Loucy (cell line): ENCODE results near the gene AATK.

Experiments used
- H2AFZ ChIP-seq: fragments of 200-600 bp; sonication (generic); 2 replicates; pipeline ENCODE4 v1.6.0; 2016; ENCODE audit warnings: antibody characterized with exemption, mild to moderate bottlenecking, low read length, moderate library complexity
- H3F3A ChIP-seq: fragments of 200-600 bp; 2 replicates; pipeline ENCODE4 v1.6.0; 2016; ENCODE audit warnings: antibody characterized with exemption, low read depth, mild to moderate bottlenecking
- H3K27me3 ChIP-seq: fragments of 200-600 bp; sonication (generic); 2 replicates; pipeline ENCODE4 v1.6.1; 2014; ENCODE audit warnings: low read length, mild to moderate bottlenecking; ENCODE audit not compliant: insufficient read depth, poor library complexity, severe bottlenecking
- H3K36me3 ChIP-seq: fragments of 200-600 bp; sonication (generic); 2 replicates; pipeline ENCODE4 v1.6.1; 2016; ENCODE audit warnings: low read length; ENCODE audit not compliant: insufficient read depth
- H3K4me1 ChIP-seq: fragments of 200-600 bp; sonication (generic); 2 replicates; pipeline ENCODE4 v1.5.1; 2014; ENCODE audit warnings: low read length, mild to moderate bottlenecking; ENCODE audit not compliant: insufficient read depth, poor library complexity, severe bottlenecking
- H3K4me2 ChIP-seq: fragments of 200-600 bp; sonication (generic); 2 replicates; pipeline ENCODE4 v1.6.0; 2014; ENCODE audit warnings: antibody characterized with exemption, low read length, low read depth, mild to moderate bottlenecking; ENCODE audit not compliant: poor library complexity, severe bottlenecking
- H3K4me3 ChIP-seq: fragments of 200-600 bp; sonication (generic); 2 replicates; pipeline ENCODE4 v1.5.1; 2014; ENCODE audit warnings: low read length, mild to moderate bottlenecking, mixed read lengths; ENCODE audit not compliant: poor library complexity, severe bottlenecking
- H3K79me2 ChIP-seq: fragments of 200-600 bp; sonication (generic); 2 replicates; pipeline ENCODE4 v1.6.1; 2014; ENCODE audit warnings: low read length; ENCODE audit not compliant: insufficient read depth
- H3K9ac ChIP-seq: fragments of 200-600 bp; sonication (generic); 2 replicates; pipeline ENCODE4 v1.6.0; 2014; ENCODE audit warnings: mild to moderate bottlenecking, low read depth, low read length, moderate library complexity; ENCODE audit not compliant: poor library complexity, severe bottlenecking
- H3K9me2 ChIP-seq: fragments of 200-600 bp; sonication (generic); replicated peaks from 2 replicates; pipeline ENCODE4 v1.6.1; 2016; ENCODE audit warnings: low read depth, low read length, mixed read lengths
- H3K9me3 ChIP-seq: fragments of 200-600 bp; sonication (generic); 2 replicates; pipeline ENCODE4 v1.6.1; 2014; ENCODE audit warnings: mild to moderate bottlenecking, antibody characterized with exemption, low read length, low read depth; ENCODE audit not compliant: insufficient read depth
- H4K20me1 ChIP-seq: fragments of 200-600 bp; sonication (generic); 2 replicates; pipeline ENCODE4 v1.6.0; 2014; ENCODE audit warnings: antibody characterized with exemption, low read length, mild to moderate bottlenecking; ENCODE audit not compliant: insufficient read depth, poor library complexity, severe bottlenecking
- CTCF ChIP-seq: fragments of 200-600 bp; sonication (generic); conservative IDR thresholded peaks from 2 replicates; pipeline ENCODE4 v1.5.1; 2014; ENCODE audit warnings: mild to moderate bottlenecking, antibody characterized with exemption, low read length
- EZH2phosphoT487 ChIP-seq: fragments of 200-600 bp; IDR thresholded peaks from 2 replicates; pipeline ENCODE4 v1.6.1; 2018; ENCODE audit warnings: antibody characterized with exemption, mild to moderate bottlenecking, moderate library complexity, borderline replicate concordance

AATK gene

GRCh38 chr17:81208651-81209050 is 42.6 kb upstream of the AATK start:
- TF ChIP-seq EZH2phosphoT487 (no peak), CTCF (no peak)

GRCh38 chr17:81207610-81208581 is 41.9 kb upstream of the AATK start:
- H3K4me1 ChIP-seq: no peaks in the 10 kb centered on the region
- no peak for TF ChIP-seq CTCF
- TF ChIP-seq EZH2phosphoT487: no peak
- H3K4me3 ChIP-seq: no peak overlapping the region
- H3F3A ChIP-seq: no peaks in the 10 kb centered on the region
- no peaks in the 10 kb centered on the region for H3K9me2 ChIP-seq
- H3K9me3 ChIP-seq: no peaks in the 10 kb centered on the region
- H3K27me3 ChIP-seq: no peaks in the 10 kb centered on the region
- no peak overlapping the region for H3K9ac ChIP-seq
- H2AFZ ChIP-seq: no peak overlapping the region
- peaks cover 5% of the 10 kb centered on the region; the same call in 1 of the 2 replicates for H3K79me2 ChIP-seq
- H4K20me1 ChIP-seq: no peaks in the 10 kb centered on the region
- H3K4me2 ChIP-seq: no peak overlapping the region
- peaks cover 28% of the 10 kb centered on the region; the same call in 1 of the 2 replicates for H3K36me3 ChIP-seq

More at GRCh38 chr17:81208651-81209050, 42.6 kb upstream of the AATK start:
- peaks cover 21% of the 10 kb centered on the region; the same call in 1 of the 2 replicates for H3K36me3 ChIP-seq
- H3K9ac ChIP-seq: no peak overlapping the region
- no peaks in the 10 kb centered on the region for H3K9me3 ChIP-seq
- H3K79me2 ChIP-seq: peaks cover 8% of the 10 kb centered on the region; the same call in 1 of the 2 replicates
- H2AFZ ChIP-seq: no peak overlapping the region
- H3K4me3 ChIP-seq: no peak overlapping the region
- no peak overlapping the region for H3K4me2 ChIP-seq
- no peaks in the 10 kb centered on the region for H4K20me1 ChIP-seq
- H3K4me1 ChIP-seq: no peaks in the 10 kb centered on the region
- no peaks in the 10 kb centered on the region for H3F3A ChIP-seq
- no peaks in the 10 kb centered on the region for H3K9me2 ChIP-seq
- H3K27me3 ChIP-seq: no peaks in the 10 kb centered on the region

- Histone ChIP-seq H3K9me3 (no peaks in the 10 kb centered on the region), H3K79me2 (no peaks in the 10 kb centered on the region), H2AFZ (no peak overlapping the region), H3K27me3 (no peaks in the 10 kb centered on the region), H4K20me1 (no peaks in the 10 kb centered on the region), H3K9ac (no peak overlapping the region), H3K9me2 (no peaks in the 10 kb centered on the region), H3K4me2 (no peak overlapping the region), H3K4me3 (no peak overlapping the region), H3K4me1 (no peaks in the 10 kb centered on the region), H3F3A (no peaks in the 10 kb centered on the region), H3K36me3 (peaks cover 30% of the 10 kb centered on the region; the same call in 1 of the 2 replicates)
- no peak for TF ChIP-seq CTCF
- no peak for TF ChIP-seq EZH2phosphoT487
Observed at GRCh38 chr17:81206657-81207056, 40.6 kb upstream of the AATK start.
